ENCODE results near the gene SLC7A6. TPM values are rescaled to one million over a fixed set of nuclear protein-coding genes. Genes with fewer than 3 reads are reported as not detected.
A peak's percentile ranks its signal among the peaks of the same experiment; 100 is the strongest.

SLC7A6 gene
- total RNA-seq, 2 donors from 2014 or later: 43.6 to 47.2 TPM

DNA sequence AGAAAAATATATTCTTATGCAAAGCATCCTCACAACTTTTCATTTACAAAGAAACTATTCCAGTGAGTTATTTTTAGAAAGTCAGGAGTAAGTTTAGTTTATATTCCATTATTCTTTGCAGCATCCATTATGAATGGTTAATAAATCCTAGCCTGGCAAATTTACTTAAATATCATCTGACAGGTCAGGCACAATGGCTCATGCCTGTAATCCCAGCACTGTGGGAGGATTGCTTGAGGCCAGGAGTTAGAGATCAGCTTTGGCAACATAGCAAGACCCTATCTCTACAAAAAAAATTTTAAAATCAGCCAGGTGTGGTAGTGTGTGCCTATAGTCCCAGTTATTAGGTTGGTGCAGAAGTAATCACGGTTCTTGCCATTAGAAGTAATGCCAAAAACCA lies 41.3 kb upstream of the SLC7A6 start:
- H3K9me3 Mint-ChIP-seq: no peaks in the 10 kb centered on the region
- H3K4me1 ChIP-seq (ENCODE audit: control insufficient read depth, insufficient read depth, low read length): no peaks in the 10 kb centered on the region
- no peak overlapping the region for H3K27ac Mint-ChIP-seq
- no peaks in the 10 kb centered on the region for H3K27me3 Mint-ChIP-seq (ENCODE audit: insufficient read depth)
- H3K4me3 ChIP-seq (ENCODE audit: low read length): no peak overlapping the region
- H3K36me3 ChIP-seq (ENCODE audit: control insufficient read depth, insufficient read depth, low read length): peaks cover 6% of the 10 kb centered on the region
- no peaks in the 10 kb centered on the region for H3K27me3 ChIP-seq (ENCODE audit: control insufficient read depth, insufficient read depth, low read length, poor library complexity, severe bottlenecking)
- no peaks in the 10 kb centered on the region for H3K9me3 ChIP-seq (ENCODE audit: control insufficient read depth, low read length)
- TF ChIP-seq, protein P1, sequence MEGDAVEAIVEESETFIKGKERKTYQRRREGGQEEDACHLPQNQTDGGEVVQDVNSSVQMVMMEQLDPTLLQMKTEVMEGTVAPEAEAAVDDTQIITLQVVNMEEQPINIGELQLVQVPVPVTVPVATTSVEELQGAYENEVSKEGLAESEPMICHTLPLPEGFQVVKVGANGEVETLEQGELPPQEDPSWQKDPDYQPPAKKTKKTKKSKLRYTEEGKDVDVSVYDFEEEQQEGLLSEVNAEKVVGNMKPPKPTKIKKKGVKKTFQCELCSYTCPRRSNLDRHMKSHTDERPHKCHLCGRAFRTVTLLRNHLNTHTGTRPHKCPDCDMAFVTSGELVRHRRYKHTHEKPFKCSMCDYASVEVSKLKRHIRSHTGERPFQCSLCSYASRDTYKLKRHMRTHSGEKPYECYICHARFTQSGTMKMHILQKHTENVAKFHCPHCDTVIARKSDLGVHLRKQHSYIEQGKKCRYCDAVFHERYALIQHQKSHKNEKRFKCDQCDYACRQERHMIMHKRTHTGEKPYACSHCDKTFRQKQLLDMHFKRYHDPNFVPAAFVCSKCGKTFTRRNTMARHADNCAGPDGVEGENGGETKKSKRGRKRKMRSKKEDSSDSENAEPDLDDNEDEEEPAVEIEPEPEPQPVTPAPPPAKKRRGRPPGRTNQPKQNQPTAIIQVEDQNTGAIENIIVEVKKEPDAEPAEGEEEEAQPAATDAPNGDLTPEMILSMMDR (conservative IDR thresholded peaks at IDR 0.05): no peak
- no peak overlapping the region for H3K4me3 Mint-ChIP-seq
- peaks cover 7% of the 10 kb centered on the region for H3K36me3 Mint-ChIP-seq (ENCODE audit: low read depth)
- WGBS, 2 experiments (ENCODE audit: insufficient coverage in 1 of 2, insufficient read length in 1 of 2): 100% methylated on average over 1 of the region's 1 CpG; no CpG with 5 or more reads in 1 of the 2 experiments
- no peak overlapping the region for H3K27ac ChIP-seq (ENCODE audit: low read depth, low read length)
- H3K9ac ChIP-seq (ENCODE audit: extremely low read depth, low read length, poor library complexity, severe bottlenecking): no peak overlapping the region
- no peak for DNase-seq
- H3K4me1 Mint-ChIP-seq: peaks cover 6% of the 10 kb centered on the region

DNA sequence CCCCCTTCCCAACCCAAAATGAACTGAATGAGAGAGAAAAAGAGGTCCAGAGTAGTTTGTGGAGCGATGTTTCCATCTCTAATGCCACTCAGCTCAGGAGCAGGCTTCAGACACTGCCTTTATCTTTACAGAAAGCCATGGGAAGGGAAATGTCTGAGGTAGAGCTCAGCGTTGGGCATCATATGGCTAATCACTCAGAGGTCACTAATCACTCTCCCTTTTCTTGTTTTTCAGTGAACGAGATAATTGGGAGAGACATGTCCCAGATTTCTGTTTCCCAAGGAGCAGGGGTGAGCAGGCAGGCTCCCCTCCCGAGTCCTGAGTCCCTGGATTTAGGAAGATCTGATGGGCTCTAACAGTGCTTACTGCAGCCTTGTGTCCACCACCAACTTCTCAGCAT lies 38.2 kb upstream of the SLC7A6 start:
- Mint-ChIP-seq H3K4me1 (peaks cover 2% of the 10 kb centered on the region), H3K27ac (no peak overlapping the region), H3K27me3 (ENCODE audit: insufficient read depth) (no peaks in the 10 kb centered on the region), H3K36me3 (ENCODE audit: low read depth) (peaks cover 21% of the 10 kb centered on the region), H3K9me3 (no peaks in the 10 kb centered on the region), H3K4me3 (no peak overlapping the region)
- Histone ChIP-seq H3K4me3 (ENCODE audit: low read length) (no peak overlapping the region), H3K27ac (ENCODE audit: low read depth, low read length) (no peak overlapping the region), H3K9me3 (ENCODE audit: control insufficient read depth, low read length) (no peaks in the 10 kb centered on the region), H3K36me3 (ENCODE audit: control insufficient read depth, insufficient read depth, low read length) (peaks cover 26% of the 10 kb centered on the region), H3K4me1 (ENCODE audit: control insufficient read depth, insufficient read depth, low read length) (no peaks in the 10 kb centered on the region), H3K9ac (ENCODE audit: extremely low read depth, low read length, poor library complexity, severe bottlenecking) (no peak overlapping the region), H3K27me3 (ENCODE audit: control insufficient read depth, insufficient read depth, low read length, poor library complexity, severe bottlenecking) (no peaks in the 10 kb centered on the region)
- WGBS, 2 experiments (ENCODE audit: insufficient coverage in 1 of 2, insufficient read length in 1 of 2): 85 to 88% methylated on average over 3 to 4 of the region's 4 CpGs
- DNase-seq: no peak
- TF ChIP-seq, protein P1 (conservative IDR thresholded peaks at IDR 0.05): no peak

DNA sequence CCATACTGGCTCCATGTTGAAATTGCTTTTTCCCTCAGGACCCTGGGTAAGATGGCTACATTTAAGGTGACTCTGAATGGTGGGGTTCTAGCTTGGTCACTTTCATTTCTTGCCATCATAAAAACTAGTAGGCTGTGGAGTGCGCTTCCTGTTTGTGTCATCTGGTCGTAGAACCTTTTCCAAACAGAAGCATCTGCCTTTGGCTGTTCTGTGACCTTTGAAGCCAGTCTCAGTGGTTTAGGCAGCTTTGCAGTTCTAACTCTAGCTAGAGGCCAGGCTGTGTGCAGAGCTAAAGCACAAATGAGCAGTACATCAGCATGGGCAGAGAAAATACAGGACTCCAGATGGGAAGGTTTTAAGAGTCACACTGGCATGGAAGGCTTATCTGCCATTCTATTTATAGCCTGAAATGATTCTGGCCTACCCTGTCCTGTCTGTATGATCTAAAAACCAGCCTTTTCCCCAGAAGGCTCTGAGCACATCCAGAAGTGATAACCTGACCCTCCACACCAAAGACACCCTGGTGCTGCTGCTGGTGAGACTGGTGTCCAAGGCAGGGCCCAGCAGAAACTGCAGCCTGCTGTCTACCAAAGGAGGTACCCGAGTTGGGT lies 37.0 kb upstream of the SLC7A6 start:
- Histone ChIP-seq H3K9me3 (ENCODE audit: control insufficient read depth, low read length) (no peaks in the 10 kb centered on the region), H3K4me1 (ENCODE audit: control insufficient read depth, insufficient read depth, low read length) (no peaks in the 10 kb centered on the region), H3K9ac (ENCODE audit: extremely low read depth, low read length, poor library complexity, severe bottlenecking) (no peak overlapping the region), H3K4me3 (ENCODE audit: low read length) (no peak overlapping the region), H3K36me3 (ENCODE audit: control insufficient read depth, insufficient read depth, low read length) (peaks cover 37% of the 10 kb centered on the region), H3K27me3 (ENCODE audit: control insufficient read depth, insufficient read depth, low read length, poor library complexity, severe bottlenecking) (no peaks in the 10 kb centered on the region), H3K27ac (ENCODE audit: low read depth, low read length) (no peak overlapping the region)
- peak; percentile 7 for DNase-seq
- 94% methylated on average over 2 to 3 of the region's 3 CpGs for WGBS, 2 experiments (ENCODE audit: insufficient coverage in 1 of 2, insufficient read length in 1 of 2)
- Mint-ChIP-seq H3K27me3 (ENCODE audit: insufficient read depth) (no peaks in the 10 kb centered on the region), H3K36me3 (ENCODE audit: low read depth) (peaks cover 32% of the 10 kb centered on the region), H3K4me3 (no peak overlapping the region), H3K4me1 (no peaks in the 10 kb centered on the region), H3K9me3 (no peaks in the 10 kb centered on the region), H3K27ac (no peak overlapping the region)
- TF ChIP-seq, protein P1 (conservative IDR thresholded peaks at IDR 0.05): no peak
